H1 (cell line): ENCODE results near the gene CD164L2. TPM values are rescaled to one million over a fixed set of nuclear protein-coding genes. Genes with fewer than 3 reads are reported as not detected.

Source experiments
- HDAC6 ChIP-seq: IDR thresholded peaks from one replicate; pipeline ENCODE4 v1.7.1; 2012; ENCODE audit warnings: low read depth, mild to moderate bottlenecking, inconsistent platforms, low read length, moderate library complexity
- JUND ChIP-seq: IDR thresholded peaks from 2 replicates; pipeline ENCODE4 v1.6.1; 2011; ENCODE audit warnings: mild to moderate bottlenecking, improper control_type of control experiment, low read length
- KDM4A ChIP-seq: IDR thresholded peaks from one replicate; pipeline ENCODE4 v1.7.1; 2012; ENCODE audit warnings: low read depth, mild to moderate bottlenecking, moderate library complexity, low read length, inconsistent platforms; ENCODE audit not compliant: severe bottlenecking
- NANOG ChIP-seq: IDR thresholded peaks from 2 replicates; pipeline ENCODE4 v1.6.1; 2011; ENCODE audit warnings: low read length, low read depth, mild to moderate bottlenecking, inconsistent platforms; ENCODE audit not compliant: insufficient read depth, poor library complexity, severe bottlenecking
- POLR2A ChIP-seq, 2 experiments: IDR thresholded peaks; 1 replicate in 1 of 2; 2 replicates in 1 of 2; pipeline ENCODE4 v1.6.1; 2011; ENCODE audit warnings: low read depth in 2 of 2, low read length in 2 of 2, mild to moderate bottlenecking in 2 of 2; ENCODE audit errors: control extremely low read depth in 1 of 2
- RBBP5 ChIP-seq: IDR thresholded peaks from 2 replicates; pipeline ENCODE4 v1.7.1; 2012; ENCODE audit warnings: low read depth, mild to moderate bottlenecking, inconsistent platforms, low read length, moderate library complexity, borderline replicate concordance
- polyA plus RNA-seq, 7 experiments: library from polyadenylated mRNA; depleted of rRNA in 3 of 7; stranded (reverse) in 5 of 7; unstranded in 2 of 7; fragments of >200 nt in 5 of 7; fragments of 200-250 nt in 2 of 7; gene quantifications; 1 replicate in 5 of 7; 2 replicates in 1 of 7; 4 replicates in 1 of 7; pipeline versions ENCODE4 v1.2.1 to v1.2.3, GENCODE V29; 2011 to 2013; ENCODE audit warnings: missing spikeins in 2 of 7, mixed read lengths in 2 of 7
- total RNA-seq: library from RNA; stranded (reverse); fragmentation: NEBNext Ultra II Directional; extraction: Animal tissue kit (Norgen Biotek cat#: 25700); gene quantifications from 2 replicates; pipeline ENCODE4 v1.2.1, GENCODE V29; 2021

CD164L2 gene
- total and polyA plus RNA-seq, 2 of the 8 experiments (the other 6 are each of a cell fraction or from before 2014, with no cell fraction given): 3.3 TPM

DNA sequence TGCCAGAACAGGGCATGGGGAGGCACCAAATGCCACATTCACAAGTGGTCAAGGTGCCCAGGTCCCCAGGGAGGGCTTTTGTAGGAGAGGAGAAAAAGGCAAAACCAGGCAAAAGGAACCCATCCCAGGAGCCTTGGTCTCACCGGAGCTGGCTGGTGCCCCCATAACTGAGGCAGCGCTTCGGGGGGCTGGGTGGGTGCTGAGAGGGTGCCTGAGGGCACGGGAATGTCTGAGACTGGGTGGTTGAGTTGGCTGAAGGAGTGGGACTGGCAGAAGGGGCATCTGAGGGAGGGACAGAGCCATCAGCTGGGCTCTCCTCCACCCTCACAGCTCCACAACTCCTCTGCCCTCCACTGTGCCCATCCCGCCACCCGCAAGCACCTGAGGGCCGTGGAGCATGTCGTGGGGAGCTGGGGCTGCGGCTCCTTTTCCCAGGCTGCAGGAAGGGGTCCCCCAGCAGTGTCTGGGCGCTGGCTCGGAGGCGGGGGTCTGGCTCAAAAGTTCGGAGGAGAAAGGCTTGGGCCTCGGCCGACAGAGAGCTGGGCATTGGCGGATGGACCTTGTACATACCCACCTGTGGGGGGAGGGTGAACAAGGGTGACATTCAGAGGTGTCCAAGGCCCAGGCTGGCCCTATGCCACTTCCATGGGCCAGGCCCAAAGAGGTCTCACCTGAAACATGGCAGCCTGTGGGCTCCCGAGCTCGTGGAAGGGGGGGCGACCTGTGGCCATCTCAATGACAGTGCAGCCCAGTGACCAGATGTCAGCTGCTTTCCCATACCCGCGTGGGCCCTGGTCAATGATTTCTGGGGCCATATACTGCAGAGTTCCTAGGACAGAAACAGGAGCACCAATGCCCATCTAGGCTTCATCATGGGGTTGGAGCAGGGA lies 24.9 kb downstream of the CD164L2 start (continued):
- no peak for TF ChIP-seq JUND
- TF ChIP-seq KDM4A: no peak
- no peak for TF ChIP-seq HDAC6
- TF ChIP-seq NANOG: no peak
- TF ChIP-seq RBBP5: no peak
- no peak for TF ChIP-seq POLR2A (IDR thresholded peaks at IDR 0.05; ENCODE audit: control extremely low read depth in 1 of 2, low read depth in 2 of 2, low read length in 2 of 2)
- TF ChIP-seq, all 59 proteins: peak for 0
